Keratinocyte (primary cell): ENCODE data around the gene BCAS3. TPM values are rescaled to one million over a fixed set of nuclear protein-coding genes. Genes with fewer than 3 reads are reported as not detected.

Experiments
- DNase-seq: peaks from one replicate; pipeline ENCODE4 v3.0.0-alpha.2; 2011; ENCODE audit warnings: low read depth, missing footprints, low spot score
- FAIRE-seq: peaks from 2 replicates; lab custom pipeline; 2011; peaks lifted over from hg19 to GRCh38; lab: Jason Lieb, UNC
- H2AFZ ChIP-seq: 2 replicates; pipeline ENCODE4 v1.6.0; 2012; ENCODE audit warnings: low read length, control low read depth, inconsistent platforms; ENCODE audit not compliant: control insufficient read depth
- H3K27ac ChIP-seq: 2 replicates; pipeline ENCODE4 v1.5.1; 2011; ENCODE audit warnings: low read length; ENCODE audit not compliant: control insufficient read depth, insufficient read depth
- H3K27me3 ChIP-seq: 3 replicates; pipeline ENCODE4 v1.6.0; 2011; ENCODE audit warnings: low read length; ENCODE audit not compliant: control insufficient read depth, insufficient read depth; ENCODE audit errors: extremely low read depth
- H3K36me3 ChIP-seq, 2 experiments: 2 replicates in 1 of 2; 3 replicates in 1 of 2; pipeline ENCODE4 v1.5.1; 2011; ENCODE audit warnings: low read length in 2 of 2, mild to moderate bottlenecking in 1 of 2; ENCODE audit not compliant: control insufficient read depth in 2 of 2, insufficient read depth in 2 of 2; ENCODE audit errors: extremely low read depth in 1 of 2
- H3K4me1 ChIP-seq: 3 replicates; pipeline ENCODE4 v1.5.1; 2011; ENCODE audit warnings: low read length; ENCODE audit not compliant: control insufficient read depth, insufficient read depth; ENCODE audit errors: extremely low read depth
- H3K4me2 ChIP-seq: 3 replicates; pipeline ENCODE4 v1.6.0; 2011; ENCODE audit warnings: low read depth, low read length; ENCODE audit not compliant: control insufficient read depth, insufficient read depth; ENCODE audit errors: extremely low read depth
- H3K4me3 ChIP-seq, 3 experiments: fragments of 200-600 bp in 1 of 3; sonication (generic) in 1 of 3; 2 replicates in 2 of 3; 3 replicates in 1 of 3; pipeline ENCODE4 v1.5.1; 2011 to 2016; ENCODE audit warnings: low read length in 3 of 3, mild to moderate bottlenecking in 3 of 3, control low read depth in 2 of 3, inconsistent platforms in 1 of 3, low read depth in 1 of 3, mixed read lengths in 1 of 3, mixed run types in 1 of 3, moderate library complexity in 1 of 3; ENCODE audit not compliant: control insufficient read depth in 2 of 3, insufficient read depth in 2 of 3; ENCODE audit errors: extremely low read depth in 1 of 3
- H3K79me2 ChIP-seq: 2 replicates; pipeline ENCODE4 v1.6.0; 2012; ENCODE audit warnings: low read length; ENCODE audit not compliant: control insufficient read depth, insufficient read depth
- H3K9ac ChIP-seq: 3 replicates; pipeline ENCODE4 v1.6.0; 2011; ENCODE audit warnings: low read length; ENCODE audit not compliant: control insufficient read depth, insufficient read depth; ENCODE audit errors: extremely low read depth
- H3K9me1 ChIP-seq: 3 replicates; pipeline ENCODE4 v1.6.0; 2011; ENCODE audit warnings: low read length; ENCODE audit not compliant: control insufficient read depth, insufficient read depth; ENCODE audit errors: extremely low read depth
- H3K9me3 ChIP-seq: 2 replicates; pipeline ENCODE4 v1.5.1; 2012; ENCODE audit warnings: low read depth, low read length; ENCODE audit not compliant: control insufficient read depth
- H4K20me1 ChIP-seq: 3 replicates; pipeline ENCODE4 v1.6.0; 2011; ENCODE audit warnings: low read length; ENCODE audit not compliant: control insufficient read depth, insufficient read depth; ENCODE audit errors: extremely low read depth
- CTCF ChIP-seq, 3 experiments: IDR thresholded peaks in 1 of 3; conservative IDR thresholded peaks in 1 of 3; optimal IDR thresholded peaks in 1 of 3; 2 replicates in 2 of 3; 3 replicates in 1 of 3; pipeline versions ENCODE3 to v1.5.1; 2011; ENCODE audit warnings: low read length in 3 of 3, mild to moderate bottlenecking in 3 of 3, moderate library complexity in 2 of 3, control low read depth in 1 of 3, inconsistent platforms in 1 of 3; ENCODE audit not compliant: insufficient read depth in 2 of 3; ENCODE audit errors: extremely low read depth in 1 of 3
- EZH2 ChIP-seq: IDR thresholded peaks from one replicate; pipeline ENCODE4 v1.6.1; 2012; ENCODE audit warnings: inconsistent platforms, mild to moderate bottlenecking, low read length, moderate library complexity
- dilution Hi-C: fragments of 300-500 bp; cut with MboI; formaldehyde crosslinking; loops from one replicate; pipeline ENCODE4 v1.7.0; 2020; ENCODE audit warnings: low sequenced_read_pairs; ENCODE audit not compliant: extremely low pct_ligation_motif_present
- polyA plus RNA-seq, 5 experiments: library from polyadenylated mRNA; depleted of rRNA in 3 of 5; stranded (reverse) in 3 of 5; stranded (forward) in 1 of 5; unstranded in 1 of 5; fragments of >200 nt; gene quantifications; 1 replicate in 1 of 5; 2 replicates in 3 of 5; 3 replicates in 1 of 5; pipeline versions ENCODE4 v1.2.1 to v1.2.3, GENCODE V29; 2011 to 2012; ENCODE audit warnings: missing spikeins in 2 of 5, low read depth in 1 of 5, low replicate concordance in 1 of 5

The BCAS3 gene
- polyA plus RNA-seq, 1 donor (not counting 4 experiments of a cell fraction or from before 2014, with no cell fraction given), result 11.8 TPM

GRCh38 chr17:60798576-60798975, 120.9 kb downstream of the BCAS3 start:
- no peaks in the 10 kb centered on the region for H4K20me1 ChIP-seq
- H3K9ac ChIP-seq, result no peak overlapping the region
- H3K4me2 ChIP-seq, result no peak overlapping the region
- no peaks in the 10 kb centered on the region for H3K9me3 ChIP-seq
- dilution Hi-C loops, result no loop called here
- H3K27me3 ChIP-seq, result no peaks in the 10 kb centered on the region
- TF ChIP-seq CTCF (optimal IDR thresholded peaks at IDR 0.05 in 1 of 3, IDR thresholded peaks at IDR 0.05 in 1 of 3, conservative IDR thresholded peaks at IDR 0.05 in 1 of 3; ENCODE audit: extremely low read depth in 1 of 3, insufficient read depth in 2 of 3, low read length in 3 of 3), result no peak
- TF ChIP-seq EZH2, result no peak
- FAIRE-seq (no peak), DNase-seq (no peak)
- no peaks in the 10 kb centered on the region for H3K9me1 ChIP-seq
- no peaks in the 10 kb centered on the region for H3K79me2 ChIP-seq
- no peak overlapping the region for H2AFZ ChIP-seq
- no peak overlapping the region for H3K27ac ChIP-seq
- no peaks in the 10 kb centered on the region for H3K4me1 ChIP-seq
- H3K4me3 ChIP-seq, result no peak overlapping the region
- no peaks in the 10 kb centered on the region for H3K36me3 ChIP-seq

- H3K9ac ChIP-seq, result no peak overlapping the region
- no peaks in the 10 kb centered on the region for H3K9me1 ChIP-seq
- no peak for TF ChIP-seq EZH2
- TF ChIP-seq CTCF (optimal IDR thresholded peaks at IDR 0.05 in 1 of 3, IDR thresholded peaks at IDR 0.05 in 1 of 3, conservative IDR thresholded peaks at IDR 0.05 in 1 of 3; ENCODE audit: extremely low read depth in 1 of 3, insufficient read depth in 2 of 3, low read length in 3 of 3), result no peak
- H3K79me2 ChIP-seq, result no peaks in the 10 kb centered on the region
- H4K20me1 ChIP-seq, result no peaks in the 10 kb centered on the region
- H3K27me3 ChIP-seq, result no peaks in the 10 kb centered on the region
- no peaks in the 10 kb centered on the region for H3K4me1 ChIP-seq
- no peak overlapping the region for H3K4me3 ChIP-seq
- FAIRE-seq (no peak), DNase-seq (no peak)
- no peak overlapping the region for H2AFZ ChIP-seq
- no peak overlapping the region for H3K4me2 ChIP-seq
- dilution Hi-C loops, result no loop called here
- H3K36me3 ChIP-seq, result no peaks in the 10 kb centered on the region
- no peaks in the 10 kb centered on the region for H3K9me3 ChIP-seq
- no peak overlapping the region for H3K27ac ChIP-seq
Observed at GRCh38 chr17:60802377-60802776, 124.7 kb downstream of the BCAS3 start.
